GM10248 (cell line): ENCODE results near the gene FOXD1.
"Not testable (repeated sequence)": the region's sequence is repeated elsewhere in the genome, so short reads cannot be mapped to it uniquely, and the experiment has no call there.

Experiments
- CTCF ChIA-PET: fragments of 300-600 bp; sonication (Branson Sonifier 250); formaldehyde crosslinking; extraction: SDS; loops from one replicate; lab custom pipeline; 2021; ENCODE audit warnings: antibody characterized with exemption; lab: Yijun Ruan, JAX
- POLR2A ChIA-PET: fragments of 350-650 bp; sonication (Branson Sonifier 250); formaldehyde crosslinking; extraction: SDS; loops from one replicate; lab custom pipeline; 2020; ENCODE audit warnings: antibody characterized with exemption; lab: Yijun Ruan, JAX
- DNase-seq: peaks from one replicate; pipeline ENCODE4 v3.0.0; 2012; ENCODE audit errors: extremely low spot score
- TF ChIP-seq, protein P1 (sequence below): IDR thresholded peaks from 2 replicates; pipeline ENCODE4 v1.5.1; 2012; ENCODE audit warnings: mild to moderate bottlenecking, low read depth; ENCODE audit errors: extremely low read depth, missing control alignments, control extremely low read depth

The FOXD1 gene

DNA sequence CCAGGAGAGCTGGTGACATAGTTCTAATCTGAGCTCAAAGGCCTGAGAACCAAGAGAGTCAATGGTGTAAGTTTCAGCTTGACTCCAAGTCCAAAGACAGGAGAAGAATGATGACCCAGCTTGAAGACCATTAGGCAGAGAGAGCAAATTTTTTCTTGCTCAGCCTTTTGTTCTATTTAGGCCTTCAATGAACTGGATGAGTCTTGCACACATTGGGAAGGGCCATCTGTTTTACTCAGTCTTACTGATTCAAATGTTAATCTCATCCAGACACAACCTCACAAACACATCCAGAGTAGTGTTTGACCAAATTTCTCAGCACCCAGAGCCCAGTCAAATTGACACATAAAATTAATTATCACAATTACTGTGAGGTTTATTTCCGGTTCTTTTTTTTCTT, 42.6 kb upstream of the FOXD1 start:
- TF ChIP-seq, protein P1, sequence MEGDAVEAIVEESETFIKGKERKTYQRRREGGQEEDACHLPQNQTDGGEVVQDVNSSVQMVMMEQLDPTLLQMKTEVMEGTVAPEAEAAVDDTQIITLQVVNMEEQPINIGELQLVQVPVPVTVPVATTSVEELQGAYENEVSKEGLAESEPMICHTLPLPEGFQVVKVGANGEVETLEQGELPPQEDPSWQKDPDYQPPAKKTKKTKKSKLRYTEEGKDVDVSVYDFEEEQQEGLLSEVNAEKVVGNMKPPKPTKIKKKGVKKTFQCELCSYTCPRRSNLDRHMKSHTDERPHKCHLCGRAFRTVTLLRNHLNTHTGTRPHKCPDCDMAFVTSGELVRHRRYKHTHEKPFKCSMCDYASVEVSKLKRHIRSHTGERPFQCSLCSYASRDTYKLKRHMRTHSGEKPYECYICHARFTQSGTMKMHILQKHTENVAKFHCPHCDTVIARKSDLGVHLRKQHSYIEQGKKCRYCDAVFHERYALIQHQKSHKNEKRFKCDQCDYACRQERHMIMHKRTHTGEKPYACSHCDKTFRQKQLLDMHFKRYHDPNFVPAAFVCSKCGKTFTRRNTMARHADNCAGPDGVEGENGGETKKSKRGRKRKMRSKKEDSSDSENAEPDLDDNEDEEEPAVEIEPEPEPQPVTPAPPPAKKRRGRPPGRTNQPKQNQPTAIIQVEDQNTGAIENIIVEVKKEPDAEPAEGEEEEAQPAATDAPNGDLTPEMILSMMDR = no peak
- CTCF ChIA-PET = interaction anchor here (1.0 kb wide), 1 partner anchor 30 kb away, joined by 3 read pairs; no protein-coding TSS in a partner anchor
- DNase-seq = no peak
- POLR2A ChIA-PET = no interaction called here

- no peak for DNase-seq
Measured at GRCh38 chr5:73490088-73490487, 41.5 kb upstream of the FOXD1 start.

DNA sequence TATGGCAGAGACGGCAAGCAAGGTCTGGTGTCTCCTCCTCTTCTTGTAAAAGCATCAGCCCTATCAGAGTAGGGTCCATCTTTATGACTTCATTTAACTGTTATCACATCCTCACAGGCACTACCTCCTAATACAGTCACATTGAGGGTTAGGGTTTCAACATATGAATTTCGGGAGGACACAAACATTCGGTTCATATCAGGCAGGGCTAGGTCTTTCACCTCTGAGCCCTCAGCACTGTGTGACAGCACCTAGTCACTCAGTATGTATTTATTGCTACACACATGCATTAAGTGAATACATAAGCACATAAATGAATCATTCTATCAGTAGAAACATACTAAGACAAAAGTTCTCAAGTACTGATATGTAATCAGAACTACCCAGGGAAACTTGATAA, 40.2 kb upstream of the FOXD1 start:
- CTCF ChIA-PET = interaction anchor here (1.0 kb wide), 1 partner anchor 10 kb away, joined by 5 read pairs; no protein-coding TSS in a partner anchor
- POLR2A ChIA-PET = no interaction called here
- TF ChIP-seq, protein P1 = no peak
- DNase-seq = no peak

More at GRCh38 chr5:73490088-73490487, 41.5 kb upstream of the FOXD1 start:
- TF ChIP-seq, protein P1 = no peak
- CTCF ChIA-PET = interaction anchor here (1.0 kb wide), 1 partner anchor 29 kb away, joined by 3 read pairs; no protein-coding TSS in a partner anchor
- POLR2A ChIA-PET = no interaction called here

DNA sequence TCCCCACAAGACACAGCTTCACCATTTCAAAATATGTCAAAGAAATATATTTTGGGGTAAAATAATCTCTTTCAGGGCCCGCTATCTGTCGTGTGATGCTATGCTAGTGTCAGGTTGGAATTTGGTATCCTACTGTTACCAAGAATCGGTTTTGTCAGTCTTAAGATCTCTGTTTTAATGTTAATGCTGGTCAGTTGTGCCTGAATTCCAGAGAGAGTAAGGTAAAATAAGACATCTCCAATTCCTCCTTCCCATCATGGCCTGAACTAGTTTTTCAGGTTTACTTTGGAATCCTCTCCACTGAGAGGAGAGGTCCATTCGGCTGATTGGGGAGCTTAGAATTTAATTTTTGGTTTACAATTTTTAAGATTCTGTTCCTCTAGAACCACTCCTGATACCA, 39.2 kb upstream of the FOXD1 start:
- TF ChIP-seq, protein P1 = no peak
- no peak for DNase-seq
- CTCF ChIA-PET = no interaction called here
- POLR2A ChIA-PET = no interaction called here

DNA sequence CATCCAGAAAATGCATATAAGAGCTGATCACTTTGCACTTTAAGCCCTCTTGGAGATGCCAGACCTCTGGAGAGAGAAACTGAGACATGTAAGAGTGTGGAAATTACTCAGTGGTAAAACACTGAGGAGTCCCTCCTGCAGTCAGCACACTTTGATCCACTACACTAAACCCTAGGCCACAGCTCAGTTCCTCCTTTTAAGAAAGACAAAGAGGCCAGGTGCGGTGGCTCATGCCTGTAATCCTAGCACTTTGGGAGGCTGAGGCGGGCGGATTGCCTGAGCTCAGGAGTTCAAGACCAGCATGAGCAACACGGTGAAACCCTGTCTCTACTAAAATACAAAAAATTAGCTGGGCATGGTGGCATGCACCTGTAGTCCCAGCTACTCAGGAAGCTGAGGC, 38.7 kb upstream of the FOXD1 start:
- POLR2A ChIA-PET, DNase-seq, CTCF ChIA-PET: not testable (repeated sequence)

GRCh38 chr5:73486119-73486899, 37.7 kb upstream of the FOXD1 start:
- CTCF ChIA-PET = interaction anchor here (1.1 kb wide), 1 partner anchor 9 kb away, joined by 3 read pairs; no protein-coding TSS in a partner anchor
- no peak for DNase-seq
- POLR2A ChIA-PET = no interaction called here
- TF ChIP-seq, protein P1 = no peak

DNA sequence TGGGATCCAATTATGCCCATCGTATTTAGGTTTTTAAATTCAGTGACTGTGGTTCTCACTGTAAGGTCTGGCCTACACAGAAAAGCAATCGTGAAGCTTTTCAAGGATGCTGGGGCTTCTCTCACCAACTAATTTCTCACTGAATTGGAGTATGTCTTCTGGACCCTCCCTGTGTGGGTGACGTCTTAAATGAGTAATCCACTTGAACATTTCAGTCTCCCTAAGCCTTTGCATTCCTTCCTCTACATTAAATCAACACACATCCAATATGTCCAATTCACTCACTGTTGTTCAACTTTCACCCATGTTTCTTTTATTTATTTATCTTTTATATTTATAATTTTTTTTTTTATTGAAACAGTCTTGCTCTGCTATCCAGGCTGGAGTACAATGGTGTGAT, 37.1 kb upstream of the FOXD1 start:
- ChIA-PET POLR2A (no interaction called here), CTCF (interaction anchor here (1.1 kb wide), 1 partner anchor 10 kb away, joined by 3 read pairs; no protein-coding TSS in a partner anchor)
- no peak for DNase-seq
- TF ChIP-seq, protein P1 = no peak
